Measurements from ENCODE around the gene SLC39A11.

- TF ChIP-seq CTCF (IDR thresholded peaks at IDR 0.05), result no peak
- no peak for TF ChIP-seq POLR2A (IDR thresholded peaks at IDR 0.05)
Observed at GRCh38 chr17:72901657-72902056, 190.8 kb downstream of the SLC39A11 start.

Measured in testis (tissue), 2 donors.